ENCODE measurements around the gene ABLIM1. TPM values are rescaled to one million over a fixed set of nuclear protein-coding genes. Genes with fewer than 3 reads are reported as not detected.

Gene ABLIM1
- total RNA-seq, 4 donors from 2014 or later: 84.7 to 203 (median 150) TPM

- TF ChIP-seq, protein P1, sequence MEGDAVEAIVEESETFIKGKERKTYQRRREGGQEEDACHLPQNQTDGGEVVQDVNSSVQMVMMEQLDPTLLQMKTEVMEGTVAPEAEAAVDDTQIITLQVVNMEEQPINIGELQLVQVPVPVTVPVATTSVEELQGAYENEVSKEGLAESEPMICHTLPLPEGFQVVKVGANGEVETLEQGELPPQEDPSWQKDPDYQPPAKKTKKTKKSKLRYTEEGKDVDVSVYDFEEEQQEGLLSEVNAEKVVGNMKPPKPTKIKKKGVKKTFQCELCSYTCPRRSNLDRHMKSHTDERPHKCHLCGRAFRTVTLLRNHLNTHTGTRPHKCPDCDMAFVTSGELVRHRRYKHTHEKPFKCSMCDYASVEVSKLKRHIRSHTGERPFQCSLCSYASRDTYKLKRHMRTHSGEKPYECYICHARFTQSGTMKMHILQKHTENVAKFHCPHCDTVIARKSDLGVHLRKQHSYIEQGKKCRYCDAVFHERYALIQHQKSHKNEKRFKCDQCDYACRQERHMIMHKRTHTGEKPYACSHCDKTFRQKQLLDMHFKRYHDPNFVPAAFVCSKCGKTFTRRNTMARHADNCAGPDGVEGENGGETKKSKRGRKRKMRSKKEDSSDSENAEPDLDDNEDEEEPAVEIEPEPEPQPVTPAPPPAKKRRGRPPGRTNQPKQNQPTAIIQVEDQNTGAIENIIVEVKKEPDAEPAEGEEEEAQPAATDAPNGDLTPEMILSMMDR (IDR thresholded peaks at IDR 0.05 in 4 of 5, conservative IDR thresholded peaks at IDR 0.05 in 1 of 5): no peak
- H3K27me3 ChIP-seq: no peaks in the 10 kb centered on the region
- H3K36me3 ChIP-seq: peaks cover 0 to 10% of the 10 kb centered on the region in 2 donors
- H3K4me3 ChIP-seq: no peak overlapping the region
- DNase-seq (no peak), ATAC-seq (no peak)
- no peak overlapping the region for H3K27ac ChIP-seq
- no peaks in the 10 kb centered on the region for H3K9me3 ChIP-seq
- intact Hi-C loops (cut with DNase I; ENCODE audit: low total_unique reads) (no loop called here), in situ Hi-C loops (cut with MboI; ENCODE audit: low sequenced_read_pairs in 4 of 4) (no loop called here)
- peaks cover 0 to 4% of the 10 kb centered on the region in 2 donors for H3K4me1 ChIP-seq
Observed at GRCh38 chr10:114445332-114445731, 212.7 kb downstream of the ABLIM1 start.

- intact Hi-C loops (cut with DNase I; ENCODE audit: low total_unique reads): no loop called here
- no peaks in the 10 kb centered on the region for H3K9me3 ChIP-seq
- H3K36me3 ChIP-seq: peaks cover 0 to 13% of the 10 kb centered on the region in 2 donors
- no peak for ATAC-seq
- TF ChIP-seq, protein P1 (IDR thresholded peaks at IDR 0.05 in 4 of 5, conservative IDR thresholded peaks at IDR 0.05 in 1 of 5): no peak
- TF ChIP-seq POLR2A (IDR thresholded peaks at IDR 0.05): no peak
- in situ Hi-C loops (cut with MboI; ENCODE audit: low sequenced_read_pairs in 4 of 4): no loop called here
- DNase-seq: no peak
- H3K4me1 ChIP-seq: peaks cover 0 to 4% of the 10 kb centered on the region in 2 donors
- no peaks in the 10 kb centered on the region for H3K27me3 ChIP-seq
- no peak overlapping the region for H3K4me3 ChIP-seq
- H3K27ac ChIP-seq: no peak overlapping the region
Observed at GRCh38 chr10:114444819-114445218, 213.3 kb downstream of the ABLIM1 start.

GRCh38 chr10:114442091-114442630 is 215.9 kb downstream of the ABLIM1 start:
- TF ChIP-seq, protein P1 (IDR thresholded peaks at IDR 0.05 in 4 of 5, conservative IDR thresholded peaks at IDR 0.05 in 1 of 5): no peak
- no peak for TF ChIP-seq POLR2A (IDR thresholded peaks at IDR 0.05)
- Histone ChIP-seq H3K4me1 (no peaks in the 10 kb centered on the region), H3K27me3 (no peaks in the 10 kb centered on the region), H3K27ac (no peak overlapping the region), H3K9me3 (no peaks in the 10 kb centered on the region), H3K36me3 (peaks cover 0 to 27% of the 10 kb centered on the region in 2 donors), H3K4me3 (no peak overlapping the region)
- in situ Hi-C loops (cut with MboI; ENCODE audit: low sequenced_read_pairs in 4 of 4): no loop called here
- no peak for DNase-seq
- intact Hi-C loops (cut with DNase I; ENCODE audit: low total_unique reads): no loop called here
- ATAC-seq: no peak

GRCh38 chr10:114441107-114441506 is 217.0 kb downstream of the ABLIM1 start:
- Histone ChIP-seq H3K4me3 (no peak overlapping the region), H3K36me3 (peaks cover 0 to 33% of the 10 kb centered on the region in 2 donors), H3K27me3 (no peaks in the 10 kb centered on the region), H3K9me3 (no peaks in the 10 kb centered on the region), H3K27ac (no peak overlapping the region), H3K4me1 (no peaks in the 10 kb centered on the region)
- DNase-seq (no peak), ATAC-seq (no peak)
- intact Hi-C loops (cut with DNase I; ENCODE audit: low total_unique reads) (no loop called here), in situ Hi-C loops (cut with MboI; ENCODE audit: low sequenced_read_pairs in 4 of 4) (no loop called here)
- TF ChIP-seq POLR2A (IDR thresholded peaks at IDR 0.05): no peak
- TF ChIP-seq, protein P1 (IDR thresholded peaks at IDR 0.05 in 4 of 5, conservative IDR thresholded peaks at IDR 0.05 in 1 of 5): no peak
